ENCODE data around the gene UST. TPM values are rescaled to one million over a fixed set of nuclear protein-coding genes. Genes with fewer than 3 reads are reported as not detected.

Gene UST
- total and polyA plus RNA-seq, 7 donors, result 0.79 to 2.6 (median 2.0) TPM

DNA sequence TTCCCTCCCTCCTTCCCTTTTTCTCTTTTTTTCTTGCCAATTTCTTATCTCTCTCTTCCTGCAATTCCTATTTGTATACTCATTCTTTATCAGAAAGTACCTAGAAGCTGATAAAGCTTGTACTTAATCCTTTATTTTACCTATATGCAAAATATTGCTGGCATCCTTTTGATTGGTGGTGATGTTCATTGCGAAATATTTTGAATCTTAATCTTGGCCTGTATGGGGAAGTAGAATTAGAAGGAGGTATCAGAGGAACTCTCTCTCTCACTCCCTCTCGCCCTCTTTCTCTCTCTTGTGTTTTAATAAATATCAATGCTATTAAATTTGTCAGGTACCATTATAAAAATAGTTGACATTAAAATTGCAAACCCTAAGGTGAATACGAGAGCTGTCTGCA, 52.8 kb downstream of the UST start:
- TF ChIP-seq, protein P1, sequence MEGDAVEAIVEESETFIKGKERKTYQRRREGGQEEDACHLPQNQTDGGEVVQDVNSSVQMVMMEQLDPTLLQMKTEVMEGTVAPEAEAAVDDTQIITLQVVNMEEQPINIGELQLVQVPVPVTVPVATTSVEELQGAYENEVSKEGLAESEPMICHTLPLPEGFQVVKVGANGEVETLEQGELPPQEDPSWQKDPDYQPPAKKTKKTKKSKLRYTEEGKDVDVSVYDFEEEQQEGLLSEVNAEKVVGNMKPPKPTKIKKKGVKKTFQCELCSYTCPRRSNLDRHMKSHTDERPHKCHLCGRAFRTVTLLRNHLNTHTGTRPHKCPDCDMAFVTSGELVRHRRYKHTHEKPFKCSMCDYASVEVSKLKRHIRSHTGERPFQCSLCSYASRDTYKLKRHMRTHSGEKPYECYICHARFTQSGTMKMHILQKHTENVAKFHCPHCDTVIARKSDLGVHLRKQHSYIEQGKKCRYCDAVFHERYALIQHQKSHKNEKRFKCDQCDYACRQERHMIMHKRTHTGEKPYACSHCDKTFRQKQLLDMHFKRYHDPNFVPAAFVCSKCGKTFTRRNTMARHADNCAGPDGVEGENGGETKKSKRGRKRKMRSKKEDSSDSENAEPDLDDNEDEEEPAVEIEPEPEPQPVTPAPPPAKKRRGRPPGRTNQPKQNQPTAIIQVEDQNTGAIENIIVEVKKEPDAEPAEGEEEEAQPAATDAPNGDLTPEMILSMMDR (IDR thresholded peaks at IDR 0.05), result no peak
- no peak for ATAC-seq
- Histone ChIP-seq H3K27me3 (ENCODE audit: insufficient read depth in 3 of 3, low read length in 2 of 3) (no peaks in the 10 kb centered on the region), H3K27ac (no peak overlapping the region), H3K9me3 (no peaks in the 10 kb centered on the region), H3K36me3 (ENCODE audit: insufficient read depth in 1 of 2, low read depth in 1 of 2) (no peaks in the 10 kb centered on the region), H3K4me1 (no peaks in the 10 kb centered on the region), H3K4me3 (no peak overlapping the region)
- intact Hi-C loops (cut with DNase I), result no loop called here
- 91 to 94% (median 93%) methylated on average over 3 of the region's 3 CpGs for WGBS, 3 donors
- DNase-seq, result no peak

DNA sequence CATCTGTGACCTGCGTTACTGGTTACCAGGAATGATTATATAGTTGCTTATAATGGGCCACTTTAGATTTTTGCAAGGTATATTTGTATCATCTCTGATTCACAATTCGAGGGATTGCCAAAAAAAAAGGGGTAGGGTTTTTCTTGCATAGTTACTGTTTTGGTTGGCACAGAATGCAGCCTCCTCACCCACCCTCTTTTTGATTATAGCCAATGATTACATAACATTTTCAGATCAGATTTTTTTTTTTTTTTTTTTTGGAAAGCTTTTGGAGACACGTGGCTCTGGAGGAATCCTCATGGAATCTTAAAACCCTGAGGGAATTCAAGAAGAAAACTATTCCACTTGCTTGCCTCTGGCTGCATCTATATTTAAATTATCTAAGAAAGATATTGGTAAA, 53.7 kb downstream of the UST start:
- intact Hi-C loops (cut with DNase I), result no loop called here
- no peaks in the 10 kb centered on the region for H3K4me1 ChIP-seq
- ATAC-seq, result no peak

DNA sequence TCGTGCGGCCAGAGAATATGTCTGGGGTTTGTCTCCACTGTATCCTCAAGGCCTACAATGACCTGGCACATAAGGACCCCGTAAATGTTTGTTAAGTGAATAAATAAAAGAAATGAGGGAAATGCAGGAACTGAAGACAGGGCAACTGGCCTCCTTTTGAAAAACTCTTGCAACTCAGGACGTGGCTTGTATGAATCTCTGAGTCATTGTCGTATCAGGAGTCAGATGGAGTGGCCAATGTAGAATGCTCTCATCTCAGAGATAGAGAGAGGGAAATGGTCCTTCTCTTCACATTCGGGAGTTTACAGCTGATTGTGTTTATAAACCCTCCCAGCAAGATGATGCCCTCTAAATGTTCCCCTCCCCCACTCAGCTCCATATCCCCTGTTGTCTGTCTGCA, 57.1 kb downstream of the UST start:
- 71 to 78% (median 78%) methylated on average over 6 of the region's 6 CpGs for WGBS, 3 donors
- intact Hi-C loops (cut with DNase I), result no loop called here

More for the DNA sequence above, 53.7 kb downstream of the UST start:
- Histone ChIP-seq H3K9me3 (no peaks in the 10 kb centered on the region), H3K27ac (no peak overlapping the region), H3K36me3 (ENCODE audit: insufficient read depth in 1 of 2, low read depth in 1 of 2) (no peaks in the 10 kb centered on the region), H3K27me3 (ENCODE audit: insufficient read depth in 3 of 3, low read length in 2 of 3) (no peaks in the 10 kb centered on the region), H3K4me3 (no peak overlapping the region)
- 25 to 42% (median 30%) methylated on average over 3 of the region's 3 CpGs for WGBS, 3 donors
- no peak for DNase-seq
- TF ChIP-seq, protein P1 (IDR thresholded peaks at IDR 0.05), result no peak

DNA sequence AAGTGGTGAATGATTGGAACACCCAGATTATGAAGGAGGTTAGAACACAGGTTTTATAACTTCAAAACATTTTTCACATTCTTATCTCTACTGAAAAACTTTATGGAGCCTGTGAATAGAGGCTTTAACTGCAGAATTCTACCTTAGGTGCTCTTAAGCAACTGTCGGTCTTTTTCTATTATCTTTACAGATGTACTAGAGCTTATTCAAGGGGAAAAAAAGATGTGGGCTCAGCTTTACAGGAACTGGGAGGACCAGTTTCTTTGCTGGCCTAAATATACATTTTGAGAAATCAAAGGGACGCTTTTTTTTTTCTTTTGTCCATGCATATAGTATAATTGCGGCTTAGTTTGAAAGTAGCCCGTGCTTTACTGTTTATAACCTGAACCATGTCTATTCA, 58.9 kb downstream of the UST start:
- 91 to 96% (median 93%) methylated on average over 4 of the region's 4 CpGs for WGBS, 3 donors
- Histone ChIP-seq H3K9me3 (no peaks in the 10 kb centered on the region), H3K27ac (no peak overlapping the region), H3K4me3 (no peak overlapping the region), H3K27me3 (ENCODE audit: insufficient read depth in 3 of 3, low read length in 2 of 3) (no peaks in the 10 kb centered on the region), H3K4me1 (no peaks in the 10 kb centered on the region), H3K36me3 (ENCODE audit: insufficient read depth in 1 of 2, low read depth in 1 of 2) (no peaks in the 10 kb centered on the region)
- no peak for DNase-seq
- intact Hi-C loops (cut with DNase I), result no loop called here
- no peak for ATAC-seq
- TF ChIP-seq, protein P1 (IDR thresholded peaks at IDR 0.05), result no peak

More for the DNA sequence above, 57.1 kb downstream of the UST start:
- Histone ChIP-seq H3K4me3 (no peak overlapping the region), H3K9me3 (no peaks in the 10 kb centered on the region), H3K4me1 (no peaks in the 10 kb centered on the region), H3K36me3 (ENCODE audit: insufficient read depth in 1 of 2, low read depth in 1 of 2) (no peaks in the 10 kb centered on the region), H3K27ac (no peak overlapping the region), H3K27me3 (ENCODE audit: insufficient read depth in 3 of 3, low read length in 2 of 3) (no peaks in the 10 kb centered on the region)
- DNase-seq (no peak), ATAC-seq (no peak)
- TF ChIP-seq, protein P1 (IDR thresholded peaks at IDR 0.05), result no peak

DNA sequence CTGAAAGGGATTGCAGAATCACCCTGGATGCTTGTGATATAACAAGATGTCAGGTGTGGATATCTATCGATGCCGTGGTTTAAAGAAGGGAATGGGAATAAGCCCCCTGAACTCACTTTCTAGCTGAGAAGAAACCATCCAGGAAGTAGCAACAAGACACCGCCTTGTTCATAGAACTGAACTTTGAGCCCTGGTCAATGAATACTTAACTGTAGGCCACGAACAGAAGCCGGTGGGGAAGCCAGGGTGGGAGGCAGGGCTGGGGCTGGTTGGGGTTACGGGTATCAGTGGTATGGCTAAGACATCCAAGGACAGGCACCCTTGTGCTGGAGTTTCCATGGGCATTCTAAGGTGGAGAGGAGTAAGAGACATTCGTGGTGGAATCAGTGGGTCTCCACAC, 61.0 kb downstream of the UST start:
- intact Hi-C loops (cut with DNase I), result no loop called here
- H3K4me1 ChIP-seq, result no peaks in the 10 kb centered on the region
- H3K27ac ChIP-seq, result no peak overlapping the region
- WGBS, 3 donors, result 92 to 97% (median 94%) methylated on average over 7 of the region's 7 CpGs
- H3K4me3 ChIP-seq, result no peak overlapping the region
- H3K27me3 ChIP-seq (ENCODE audit: insufficient read depth in 3 of 3, low read length in 2 of 3), result no peaks in the 10 kb centered on the region
- DNase-seq, result no peak
- H3K36me3 ChIP-seq (ENCODE audit: insufficient read depth in 1 of 2, low read depth in 1 of 2), result no peaks in the 10 kb centered on the region
- ATAC-seq, result no peak
- no peaks in the 10 kb centered on the region for H3K9me3 ChIP-seq
- TF ChIP-seq, protein P1 (IDR thresholded peaks at IDR 0.05), result no peak

Measured in psoas muscle (tissue), 8 donors.